ENCODE measurements around the gene FAM120AOS. TPM values are rescaled to one million over a fixed set of nuclear protein-coding genes. Genes with fewer than 3 reads are reported as not detected.

Gene FAM120AOS
- total RNA-seq, 1 donor from 2014 or later: 38.7 TPM

DNA sequence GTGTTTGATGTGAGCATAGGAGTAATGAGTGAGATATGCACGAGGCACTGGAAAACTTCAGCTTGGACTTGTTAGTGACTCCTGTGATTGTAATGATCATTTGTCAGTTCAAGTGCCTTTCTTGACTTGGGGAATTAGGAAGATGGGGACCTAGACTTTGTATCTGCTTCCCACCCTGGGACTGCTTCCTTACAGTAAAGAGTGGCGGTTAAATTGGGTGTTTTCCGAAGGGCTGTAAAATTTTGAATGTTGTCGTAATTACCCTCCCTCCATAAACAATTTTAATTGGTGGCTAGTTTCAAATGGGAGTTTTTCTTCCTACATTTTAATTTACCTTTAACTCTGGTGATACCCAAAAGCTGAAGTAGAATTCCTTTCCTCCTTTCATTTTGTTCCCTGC, 23.5 kb upstream of the FAM120AOS start:
- TF ChIP-seq, protein P1, sequence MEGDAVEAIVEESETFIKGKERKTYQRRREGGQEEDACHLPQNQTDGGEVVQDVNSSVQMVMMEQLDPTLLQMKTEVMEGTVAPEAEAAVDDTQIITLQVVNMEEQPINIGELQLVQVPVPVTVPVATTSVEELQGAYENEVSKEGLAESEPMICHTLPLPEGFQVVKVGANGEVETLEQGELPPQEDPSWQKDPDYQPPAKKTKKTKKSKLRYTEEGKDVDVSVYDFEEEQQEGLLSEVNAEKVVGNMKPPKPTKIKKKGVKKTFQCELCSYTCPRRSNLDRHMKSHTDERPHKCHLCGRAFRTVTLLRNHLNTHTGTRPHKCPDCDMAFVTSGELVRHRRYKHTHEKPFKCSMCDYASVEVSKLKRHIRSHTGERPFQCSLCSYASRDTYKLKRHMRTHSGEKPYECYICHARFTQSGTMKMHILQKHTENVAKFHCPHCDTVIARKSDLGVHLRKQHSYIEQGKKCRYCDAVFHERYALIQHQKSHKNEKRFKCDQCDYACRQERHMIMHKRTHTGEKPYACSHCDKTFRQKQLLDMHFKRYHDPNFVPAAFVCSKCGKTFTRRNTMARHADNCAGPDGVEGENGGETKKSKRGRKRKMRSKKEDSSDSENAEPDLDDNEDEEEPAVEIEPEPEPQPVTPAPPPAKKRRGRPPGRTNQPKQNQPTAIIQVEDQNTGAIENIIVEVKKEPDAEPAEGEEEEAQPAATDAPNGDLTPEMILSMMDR (IDR thresholded peaks at IDR 0.05; ENCODE audit: unreplicated experiment): no peak
- Mint-ChIP-seq H3K4me3 (ENCODE audit: unreplicated experiment) (no peak overlapping the region), H3K9me3 (ENCODE audit: unreplicated experiment) (no peaks in the 10 kb centered on the region), H3K4me1 (ENCODE audit: unreplicated experiment) (peaks cover 4% of the 10 kb centered on the region), H3K27me3 (ENCODE audit: unreplicated experiment) (peaks cover 1% of the 10 kb centered on the region), H3K36me3 (ENCODE audit: low read depth, unreplicated experiment) (no peaks in the 10 kb centered on the region), H3K27ac (ENCODE audit: unreplicated experiment) (no peak overlapping the region)
- no peak for DNase-seq (ENCODE audit: low spot score)

DNA sequence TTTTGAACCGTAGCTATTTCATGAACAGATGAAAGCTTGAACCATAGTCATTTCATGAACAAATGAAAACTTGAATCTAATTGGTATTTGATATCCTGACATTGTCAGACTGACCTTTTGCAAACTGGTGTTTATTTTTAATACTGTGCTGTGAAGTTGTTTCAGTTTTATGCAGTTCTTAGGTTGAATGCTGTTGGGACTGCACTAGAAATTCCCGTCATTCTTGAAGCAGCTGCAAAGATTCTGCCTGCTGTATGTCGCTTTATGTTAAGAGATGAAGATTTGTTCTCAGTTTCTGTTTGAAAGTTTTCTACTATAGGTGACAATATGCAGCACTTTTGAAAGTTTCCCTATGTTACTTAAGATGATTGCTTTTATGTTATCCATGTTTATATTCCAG, 22.5 kb upstream of the FAM120AOS start:
- Mint-ChIP-seq H3K9me3 (ENCODE audit: unreplicated experiment) (no peaks in the 10 kb centered on the region), H3K4me1 (ENCODE audit: unreplicated experiment) (peaks cover 4% of the 10 kb centered on the region), H3K4me3 (ENCODE audit: unreplicated experiment) (no peak overlapping the region), H3K27me3 (ENCODE audit: unreplicated experiment) (peaks cover 1% of the 10 kb centered on the region), H3K27ac (ENCODE audit: unreplicated experiment) (peak overlapping the region; percentile 37), H3K36me3 (ENCODE audit: low read depth, unreplicated experiment) (no peaks in the 10 kb centered on the region)
- no peak for DNase-seq (ENCODE audit: low spot score)
- TF ChIP-seq, protein P1 (IDR thresholded peaks at IDR 0.05; ENCODE audit: unreplicated experiment): no peak

DNA sequence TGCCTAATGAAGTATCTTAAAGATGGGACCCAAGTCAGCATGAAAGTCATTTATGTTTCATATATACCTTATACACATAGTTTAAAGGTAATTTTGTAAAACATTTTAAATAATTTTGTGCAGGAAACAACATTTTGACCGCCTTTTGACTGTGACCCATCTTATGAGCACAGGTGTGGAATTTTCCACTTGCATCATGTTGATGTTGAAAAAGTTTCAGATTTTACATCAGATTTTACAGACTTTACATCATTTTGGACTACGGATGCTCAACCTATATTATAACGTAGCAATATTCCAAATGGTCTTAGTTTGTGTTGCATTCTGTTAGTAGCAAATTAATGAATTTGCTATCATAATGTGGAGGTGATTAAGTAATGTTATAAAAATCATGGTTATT, 21.7 kb upstream of the FAM120AOS start:
- H3K4me1 Mint-ChIP-seq (ENCODE audit: unreplicated experiment): peaks cover 3% of the 10 kb centered on the region
- no peak for DNase-seq (ENCODE audit: low spot score)
- no peak overlapping the region for H3K4me3 Mint-ChIP-seq (ENCODE audit: unreplicated experiment)
- no peaks in the 10 kb centered on the region for H3K9me3 Mint-ChIP-seq (ENCODE audit: unreplicated experiment)
- H3K36me3 Mint-ChIP-seq (ENCODE audit: low read depth, unreplicated experiment): no peaks in the 10 kb centered on the region
- H3K27ac Mint-ChIP-seq (ENCODE audit: unreplicated experiment): no peak overlapping the region
- TF ChIP-seq, protein P1 (IDR thresholded peaks at IDR 0.05; ENCODE audit: unreplicated experiment): no peak
- peaks cover 1% of the 10 kb centered on the region for H3K27me3 Mint-ChIP-seq (ENCODE audit: unreplicated experiment)

DNA sequence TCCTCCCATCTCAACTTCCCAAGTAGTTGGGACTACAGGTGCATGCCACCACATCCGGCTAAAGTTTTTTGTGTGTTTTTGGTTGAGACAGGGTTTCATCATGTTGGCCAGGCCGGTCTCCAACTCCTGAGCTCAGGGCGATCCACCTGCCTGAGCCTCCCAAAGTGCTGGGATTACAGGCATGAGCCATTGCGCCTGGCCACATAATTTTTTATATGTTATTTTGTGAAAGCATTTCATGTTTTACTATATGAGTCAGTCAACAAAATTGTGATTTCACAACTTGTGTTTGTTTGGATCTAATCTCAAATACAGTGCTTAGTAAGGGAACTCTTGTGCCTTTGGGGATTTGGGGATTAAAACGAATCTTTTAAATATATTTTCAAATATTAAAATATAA, 20.0 kb upstream of the FAM120AOS start:
- H3K9me3 Mint-ChIP-seq (ENCODE audit: unreplicated experiment): no peaks in the 10 kb centered on the region
- TF ChIP-seq, protein P1 (IDR thresholded peaks at IDR 0.05; ENCODE audit: unreplicated experiment): no peak
- peaks cover 8% of the 10 kb centered on the region for H3K4me1 Mint-ChIP-seq (ENCODE audit: unreplicated experiment)
- no peak overlapping the region for H3K4me3 Mint-ChIP-seq (ENCODE audit: unreplicated experiment)
- no peaks in the 10 kb centered on the region for H3K27me3 Mint-ChIP-seq (ENCODE audit: unreplicated experiment)
- no peak overlapping the region for H3K27ac Mint-ChIP-seq (ENCODE audit: unreplicated experiment)
- H3K36me3 Mint-ChIP-seq (ENCODE audit: low read depth, unreplicated experiment): no peaks in the 10 kb centered on the region
- DNase-seq (ENCODE audit: low spot score): no peak

DNA sequence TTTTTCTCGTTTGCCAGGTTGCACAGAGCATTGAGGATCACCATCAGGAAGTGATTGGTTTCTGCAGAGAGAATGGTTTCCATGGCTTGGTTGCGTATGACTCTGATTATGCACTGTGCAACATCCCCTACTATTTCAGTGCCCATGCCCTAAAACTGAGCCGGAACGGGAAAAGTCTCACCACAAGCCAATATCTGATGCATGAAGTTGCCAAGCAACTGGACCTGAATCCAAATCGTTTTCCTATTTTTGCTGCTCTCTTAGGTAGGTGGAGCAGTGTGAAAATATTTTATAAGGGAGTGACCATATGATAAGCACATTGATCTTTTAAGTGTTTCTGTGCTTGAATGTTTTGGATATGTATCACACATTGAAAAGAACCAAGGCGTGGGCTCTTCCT, 17.7 kb upstream of the FAM120AOS start:
- Mint-ChIP-seq H3K36me3 (ENCODE audit: low read depth, unreplicated experiment) (no peaks in the 10 kb centered on the region), H3K9me3 (ENCODE audit: unreplicated experiment) (no peaks in the 10 kb centered on the region), H3K4me3 (ENCODE audit: unreplicated experiment) (no peak overlapping the region), H3K4me1 (ENCODE audit: unreplicated experiment) (peaks cover 26% of the 10 kb centered on the region), H3K27me3 (ENCODE audit: unreplicated experiment) (no peaks in the 10 kb centered on the region), H3K27ac (ENCODE audit: unreplicated experiment) (no peak overlapping the region)
- no peak for DNase-seq (ENCODE audit: low spot score)
- TF ChIP-seq, protein P1 (IDR thresholded peaks at IDR 0.05; ENCODE audit: unreplicated experiment): no peak

All from endothelial cell (in vitro differentiated cells).